SK-N-SH (cell line): ENCODE results near the gene SGF29. TPM values are rescaled to one million over a fixed set of nuclear protein-coding genes. Genes with fewer than 3 reads are reported as not detected.

Experiments used
- CTCF ChIA-PET: fragments of 300-600, 350-600 bp; formaldehyde crosslinking; extraction: SDS; loops from one replicate; lab custom pipeline; 2021; lab: Yijun Ruan, JAX
- POLR2A ChIA-PET: fragments of 350-600 bp; sonication (Branson Sonifier 250); formaldehyde crosslinking; extraction: SDS; loops from one replicate; lab custom pipeline; 2020; ENCODE audit warnings: antibody characterized with exemption, inconsistent platforms; lab: Yijun Ruan, JAX
- DNase-seq: peaks from one replicate; pipeline ENCODE4 v3.0.0; 2012
- H2AFZ ChIP-seq: fragments of 200-600 bp; sonication (generic); 2 replicates; pipeline ENCODE4 v1.8.1; 2016; ENCODE audit warnings: antibody characterized with exemption, mild to moderate bottlenecking, low read depth
- H3F3A ChIP-seq: fragments of 200-600 bp; sonication (generic); replicated peaks from 2 replicates; pipeline ENCODE3; 2016; ENCODE audit warnings: antibody characterized with exemption, mild to moderate bottlenecking; ENCODE audit not compliant: insufficient read depth
- H3K27ac ChIP-seq, 2 experiments: fragments of 200-500 bp in 1 of 2; fragments of 200-600 bp in 1 of 2; sonication (Bioruptor generic) in 1 of 2; sonication (generic), shearing (Covaris generic) in 1 of 2; 2 replicates each; pipeline versions ENCODE4 v1.5.1 to v1.6.1; 2014 to 2016; ENCODE audit warnings: low read depth in 2 of 2, inconsistent platforms in 1 of 2, low read length in 1 of 2, mild to moderate bottlenecking in 1 of 2, mixed read lengths in 1 of 2
- H3K27me3 ChIP-seq: fragments of 200-600 bp; sonication (generic), shearing (Covaris generic); 2 replicates; pipeline ENCODE4 v1.6.1; 2016; ENCODE audit warnings: mixed run types; ENCODE audit not compliant: insufficient read depth
- H3K36me3 ChIP-seq, 2 experiments: fragments of 200-500 bp in 1 of 2; fragments of 200-600 bp in 1 of 2; sonication (Bioruptor generic) in 1 of 2; sonication (generic) in 1 of 2; replicated peaks in 1 of 2; 2 replicates each; pipeline versions ENCODE3 to v1.5.1; 2014 to 2016; ENCODE audit warnings: low read length in 1 of 2, mild to moderate bottlenecking in 1 of 2; ENCODE audit not compliant: insufficient read depth in 2 of 2, control insufficient read depth in 1 of 2
- H3K4me1 ChIP-seq, 2 experiments: fragments of 200-500 bp in 1 of 2; fragments of 200-600 bp in 1 of 2; sonication (Bioruptor generic) in 1 of 2; sonication (generic), shearing (Covaris generic) in 1 of 2; 2 replicates each; pipeline versions ENCODE4 v1.5.1 to v1.6.1; 2014 to 2016; ENCODE audit warnings: low read depth in 1 of 2, low read length in 1 of 2, mixed run types in 1 of 2; ENCODE audit not compliant: insufficient read depth in 2 of 2, control insufficient read depth in 1 of 2
- H3K4me2 ChIP-seq: fragments of 200-600 bp; sonication (generic), shearing (Covaris generic); 2 replicates; pipeline ENCODE4 v1.6.1; 2017; ENCODE audit warnings: mixed run types
- H3K4me3 ChIP-seq, 2 experiments: fragments of 200-500 bp in 1 of 2; fragments of 200-600 bp in 1 of 2; sonication (Bioruptor generic) in 1 of 2; sonication (generic), shearing (Covaris generic) in 1 of 2; 2 replicates each; pipeline versions ENCODE4 v1.5.1 to v1.8.1; 2014 to 2016; ENCODE audit warnings: low read depth in 2 of 2, inconsistent platforms in 1 of 2, low read length in 1 of 2, mild to moderate bottlenecking in 1 of 2, mixed read lengths in 1 of 2, moderate library complexity in 1 of 2
- H3K79me2 ChIP-seq: fragments of 200-600 bp; sonication (generic); 2 replicates; pipeline ENCODE4 v1.8.1; 2017; ENCODE audit warnings: mild to moderate bottlenecking; ENCODE audit not compliant: insufficient read depth
- H3K9ac ChIP-seq: fragments of 200-600 bp; sonication (generic); 2 replicates; pipeline ENCODE4 v1.6.1; 2017; ENCODE audit warnings: mixed run types
- H3K9me2 ChIP-seq: fragments of 200-600 bp; sonication (generic); 2 replicates; pipeline ENCODE4 v1.6.1; 2017; ENCODE audit warnings: mixed run types
- H3K9me3 ChIP-seq: fragments of 200-600 bp; sonication (generic); 2 replicates; pipeline ENCODE4 v1.6.1; 2017; ENCODE audit warnings: mixed run types, mild to moderate bottlenecking, moderate library complexity
- H4K20me1 ChIP-seq: fragments of 200-600 bp; sonication (generic); 2 replicates; pipeline ENCODE4 v1.6.1; 2017; ENCODE audit warnings: mild to moderate bottlenecking, mixed run types; ENCODE audit not compliant: insufficient read depth
- CHD2 ChIP-seq: fragments of 150-350 bp; IDR thresholded peaks from 2 replicates; pipeline ENCODE4 v1.6.1; 2018; ENCODE audit warnings: low read length; ENCODE audit not compliant: partially characterized antibody
- EP300 ChIP-seq, 2 experiments: IDR thresholded peaks; 2 replicates each; pipeline versions ENCODE4 v1.4.0 to v1.6.1; 2012; ENCODE audit warnings: borderline replicate concordance in 1 of 2, low read depth in 1 of 2, low read length in 1 of 2
- MXI1 ChIP-seq: IDR thresholded peaks from 2 replicates; pipeline ENCODE4 v1.6.1; 2012; ENCODE audit warnings: mild to moderate bottlenecking, low read depth, low read length, improper control_type of control experiment
- NFIC ChIP-seq: IDR thresholded peaks from 2 replicates; pipeline ENCODE4 v1.4.0; 2012; ENCODE audit warnings: borderline replicate concordance
- NRF1 ChIP-seq: IDR thresholded peaks from 2 replicates; pipeline ENCODE4 v1.6.1; 2012; ENCODE audit warnings: low read depth, mild to moderate bottlenecking, low read length
- RAD21 ChIP-seq: IDR thresholded peaks from 2 replicates; pipeline ENCODE4 v1.6.1; 2012; ENCODE audit warnings: mild to moderate bottlenecking, low read length
- REST ChIP-seq: IDR thresholded peaks from 2 replicates; pipeline ENCODE4 v1.6.1; 2012; ENCODE audit warnings: mild to moderate bottlenecking, low read depth, low read length, moderate library complexity
- RFX5 ChIP-seq: IDR thresholded peaks from 2 replicates; pipeline ENCODE4 v1.6.1; 2012; ENCODE audit warnings: mild to moderate bottlenecking, improper control_type of control experiment, low read length
- RXRA ChIP-seq: IDR thresholded peaks from 2 replicates; pipeline ENCODE4 v1.4.0; 2012; ENCODE audit warnings: low read depth, mild to moderate bottlenecking, borderline replicate concordance
- SIN3A ChIP-seq: IDR thresholded peaks from 2 replicates; pipeline ENCODE4 v1.6.1; 2012; ENCODE audit warnings: low read depth, mild to moderate bottlenecking, low read length, moderate library complexity, borderline replicate concordance
- SMC3 ChIP-seq: IDR thresholded peaks from 2 replicates; pipeline ENCODE4 v1.6.1; 2012; ENCODE audit warnings: low read depth, low read length, improper control_type of control experiment
- TEAD4 ChIP-seq: IDR thresholded peaks from 2 replicates; pipeline ENCODE4 v1.4.0; 2012; ENCODE audit warnings: mild to moderate bottlenecking, borderline replicate concordance; ENCODE audit not compliant: insufficient read depth
- USF1 ChIP-seq: IDR thresholded peaks from 2 replicates; pipeline ENCODE4 v1.4.0; 2012; ENCODE audit warnings: low read depth, borderline replicate concordance
- USF2 ChIP-seq: fragments of 150-350 bp; IDR thresholded peaks from 2 replicates; pipeline ENCODE4 v1.6.1; 2017; ENCODE audit warnings: antibody characterized with exemption, low read length, low read depth, borderline replicate concordance
- YY1 ChIP-seq: IDR thresholded peaks from 2 replicates; pipeline ENCODE4 v1.4.0; 2012; ENCODE audit warnings: low read depth, mild to moderate bottlenecking
- WGBS: methylation state at CpG from one replicate; pipeline ENCODE4 v1.1.6; 2017; ENCODE audit warnings: low lambda C conversion rate; 5-methylcytosine and 5-hydroxymethylcytosine counted together
- polyA plus RNA-seq, 3 experiments: library from polyadenylated mRNA; depleted of rRNA; stranded (reverse); fragments of >200 nt; gene quantifications; 2 replicates each; pipeline ENCODE4 v1.2.3, GENCODE V29; 2012

The SGF29 gene
- polyA plus RNA-seq, 1 of the 3 experiments (the other 2 are of a cell fraction): 4.6 TPM

GRCh38 chr16:28555561-28555960 is 1.8 kb downstream of the SGF29 start:
- TF ChIP-seq EP300 (IDR thresholded peaks at IDR 0.05; ENCODE audit: borderline replicate concordance in 1 of 2, low read depth in 1 of 2, low read length in 1 of 2) (no peak), SIN3A (no peak), NRF1 (no peak), CHD2 (no peak), TEAD4 (no peak), USF1 (no peak), REST (no peak), MXI1 (no peak), RFX5 (no peak), SMC3 (no peak), RAD21 (no peak), NFIC (no peak), RXRA (no peak), YY1 (no peak), USF2 (no peak)
- POLR2A ChIA-PET: no interaction called here
- Histone ChIP-seq H3K9me3 (no peaks in the 10 kb centered on the region), H3K27ac (no peak overlapping the region), H3K4me3 (no peak overlapping the region), H3K9ac (no peak overlapping the region), H4K20me1 (no peaks in the 10 kb centered on the region), H3K9me2 (no peaks in the 10 kb centered on the region), H3K4me2 (no peak overlapping the region), H3K4me1 (peaks cover 0 to 3% of the 10 kb centered on the region in 2 experiments; a peak in 2 of 4 replicates), H2AFZ (no peak overlapping the region), H3F3A (no peaks in the 10 kb centered on the region), H3K27me3 (no peaks in the 10 kb centered on the region), H3K79me2 (peaks cover 13% of the 10 kb centered on the region), H3K36me3 (peaks cover 0 to 6% of the 10 kb centered on the region in 2 experiments)
- no peak for DNase-seq
- CTCF ChIA-PET: interaction anchor here (0.9 kb wide), 1 partner anchor 14 kb away, joined by 3 read pairs; no protein-coding TSS in a partner anchor
- 83% methylated on average over 2 of the region's 2 CpGs for WGBS
